CD4-positive, alpha-beta T cell treated with Interleukin-21 for 1 hour (primary cell): ENCODE measurements around the gene OLFML2A.

Source experiments
- DNase-seq: peaks from one replicate; pipeline ENCODE4 v3.0.0-alpha.2; 2020

OLFML2A gene

GRCh38 chr9:124855944-124856765 is 79.2 kb downstream of the OLFML2A start:
- no peak for DNase-seq

- DNase-seq: no peak
These were observed 80.7 kb downstream of the OLFML2A start for GRCh38 chr9:124857533-124858162.

GRCh38 chr9:124858330-124859046 is 81.6 kb downstream of the OLFML2A start:
- DNase-seq: no peak

- no peak for DNase-seq
These were observed 83.1 kb downstream of the OLFML2A start for GRCh38 chr9:124859803-124860581.

- DNase-seq: no peak
These were observed 83.8 kb downstream of the OLFML2A start for GRCh38 chr9:124860582-124861341.

GRCh38 chr9:124861342-124862229 is 84.7 kb downstream of the OLFML2A start, which contains the start of the genes ARPC5L and RPL35:
Gene ARPC5L, plus strand, starts transcription at chr9:124862130. Its CDS starts 7,161 bp downstream, at chr9:124869291.
Gene RPL35, minus strand, starts transcription at chr9:124861957. Its CDS starts 45 bp downstream, at chr9:124861912.
- peak; percentile 96 for DNase-seq

- DNase-seq: no peak
These were observed 86.5 kb downstream of the OLFML2A start for GRCh38 chr9:124863371-124863871.
